GM21515 (cell line): ENCODE data around the gene OTOG.

Source experiments
- ATAC-seq: cut with Tn5 transposase; IDR thresholded peaks from one replicate; pipeline ENCODE4 v1.9.1; 2021; ENCODE audit not compliant: unreplicated experiment

The OTOG gene

GRCh38 chr11:17517186-17517585, 29.9 kb upstream of the OTOG start:
- no peak for ATAC-seq

DNA sequence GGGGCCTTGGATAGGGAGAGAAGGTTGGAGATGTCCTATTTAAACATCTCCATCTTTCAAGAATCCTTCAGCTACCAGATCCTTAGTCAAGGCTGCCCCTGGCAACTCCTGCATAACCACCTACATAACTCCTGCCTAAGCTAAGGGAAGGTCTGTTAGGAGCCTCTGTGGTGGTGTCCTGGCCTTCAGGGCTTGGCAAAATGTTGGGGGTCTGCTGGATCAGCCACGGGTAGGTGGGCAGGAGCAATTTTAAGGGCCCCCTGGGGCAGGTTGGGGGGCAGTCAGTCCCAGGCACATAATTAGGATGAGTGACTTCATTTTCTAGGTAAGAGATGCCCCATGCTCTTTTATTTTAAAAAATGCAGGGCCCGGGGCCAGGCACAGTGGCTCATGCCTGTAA, 28.7 kb upstream of the OTOG start:
- ATAC-seq, result no peak

- no peak for ATAC-seq
These were observed 27.8 kb upstream of the OTOG start for GRCh38 chr11:17519061-17519885.

- no peak for ATAC-seq
These were observed 25.8 kb upstream of the OTOG start for GRCh38 chr11:17521106-17521900.

DNA sequence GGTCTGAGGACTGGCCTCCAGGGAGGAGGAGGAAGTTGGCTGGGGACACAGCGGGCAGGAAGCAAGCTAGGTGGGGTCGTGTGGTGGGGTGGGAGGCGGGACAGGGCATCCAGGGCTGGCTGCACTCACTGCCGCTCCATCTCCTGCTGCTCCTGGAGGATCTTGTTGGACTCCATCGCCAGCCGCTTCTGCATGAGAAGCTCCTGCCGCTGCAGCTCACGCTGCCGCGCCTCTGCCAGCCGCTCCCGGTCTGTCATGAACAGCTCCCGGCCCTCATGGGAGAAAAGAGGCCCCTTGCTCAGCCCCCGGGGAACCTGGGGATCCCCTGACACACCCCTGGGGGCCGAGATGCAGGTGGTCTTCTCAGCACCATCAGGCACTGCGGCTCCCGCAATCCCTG, 24.4 kb upstream of the OTOG start:
- no peak for ATAC-seq

DNA sequence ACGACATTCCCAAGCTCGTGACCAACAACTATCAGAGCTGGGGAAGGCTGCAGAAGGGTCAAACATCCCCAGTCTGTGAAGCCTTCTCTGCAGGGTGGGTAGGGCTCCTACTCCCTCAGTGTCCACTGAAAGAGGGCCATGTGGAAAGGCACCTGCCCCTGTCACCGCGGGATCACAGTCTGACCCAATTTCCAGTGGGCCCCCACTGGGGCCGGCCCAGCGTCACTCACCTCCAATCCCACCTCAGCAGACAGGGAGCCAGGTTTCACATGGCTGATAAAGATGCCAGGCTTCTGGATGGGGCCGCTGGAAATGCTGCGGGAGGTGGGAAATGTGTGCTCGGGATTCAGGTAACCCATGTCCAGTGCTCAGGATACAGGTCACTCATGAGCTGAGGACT, 22.8 kb upstream of the OTOG start:
- no peak for ATAC-seq

- no peak for ATAC-seq
These were observed 21.5 kb upstream of the OTOG start for GRCh38 chr11:17525570-17525969.

DNA sequence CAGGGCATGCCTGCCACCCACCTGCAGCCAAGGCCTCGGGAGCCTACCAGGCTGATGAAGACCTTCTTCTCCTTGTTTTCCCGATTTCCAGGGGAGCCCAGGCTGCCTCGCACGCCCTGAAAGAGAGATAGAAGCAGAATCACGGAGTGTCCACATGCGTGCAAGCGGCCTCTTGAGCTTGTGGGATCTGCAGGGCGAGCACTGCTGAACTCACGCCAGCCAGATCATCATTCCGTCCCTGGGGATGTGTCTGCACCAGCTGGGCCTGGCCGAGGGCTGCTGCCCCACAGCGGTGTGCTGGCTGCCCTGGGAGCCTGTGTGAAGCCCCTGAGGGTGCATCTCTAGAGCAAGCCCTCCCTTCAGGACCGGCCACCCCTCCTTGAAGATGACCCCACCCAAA, 20.7 kb upstream of the OTOG start:
- no peak for ATAC-seq

DNA sequence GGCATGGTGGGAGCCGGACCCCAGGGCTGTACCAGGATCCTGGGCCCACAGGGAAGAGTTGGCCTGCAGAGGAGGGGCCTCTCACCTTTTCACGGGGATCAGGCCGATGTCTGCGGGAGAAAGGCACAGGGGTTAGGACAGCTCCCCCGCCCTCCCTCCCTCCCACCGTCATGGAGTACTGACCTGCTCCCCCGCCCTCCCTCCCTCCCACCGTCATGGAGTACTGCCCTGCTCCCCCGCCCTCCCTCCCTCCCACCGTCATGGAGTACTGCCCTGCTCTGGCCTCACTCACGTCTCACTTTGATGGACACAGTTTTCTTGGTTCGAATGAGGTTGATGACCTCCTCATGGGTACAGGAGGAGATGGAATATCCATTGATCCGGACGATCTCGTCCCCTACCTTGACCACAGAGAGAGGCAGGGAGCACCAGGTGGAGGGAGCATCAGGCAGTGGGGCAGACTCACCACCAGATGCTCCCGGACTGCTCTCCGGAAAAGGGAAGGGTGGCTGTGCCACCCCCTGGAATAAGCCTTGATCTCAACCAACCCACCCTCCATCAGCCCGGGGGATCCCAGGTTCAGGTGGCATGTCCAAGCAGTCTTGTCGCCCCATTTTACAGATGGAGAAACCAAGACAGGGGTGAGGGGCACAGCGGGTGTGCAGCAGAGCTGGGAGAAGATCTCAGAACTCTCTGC, 20.0 kb upstream of the OTOG start:
- no peak for ATAC-seq

DNA sequence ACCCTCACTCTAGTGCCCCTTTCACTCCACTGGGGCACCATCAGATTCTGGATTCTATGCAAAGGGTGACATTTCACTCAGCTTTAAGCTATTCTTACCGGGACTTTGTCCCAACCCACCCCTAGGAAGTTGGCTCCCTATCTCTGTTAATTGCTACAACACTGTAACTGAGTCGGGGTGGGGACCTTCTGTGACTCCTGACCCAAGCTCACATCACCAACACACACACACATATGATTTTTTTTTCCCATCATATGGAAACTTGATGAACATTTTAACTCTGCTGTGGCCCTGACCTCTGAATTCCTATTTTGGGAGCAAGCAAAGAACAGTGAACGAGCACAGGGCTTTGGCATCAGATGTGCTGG, 19.4 kb upstream of the OTOG start:
- no peak for ATAC-seq

GRCh38 chr11:17528181-17528691, 18.8 kb upstream of the OTOG start:
- peak; percentile 59 for ATAC-seq

DNA sequence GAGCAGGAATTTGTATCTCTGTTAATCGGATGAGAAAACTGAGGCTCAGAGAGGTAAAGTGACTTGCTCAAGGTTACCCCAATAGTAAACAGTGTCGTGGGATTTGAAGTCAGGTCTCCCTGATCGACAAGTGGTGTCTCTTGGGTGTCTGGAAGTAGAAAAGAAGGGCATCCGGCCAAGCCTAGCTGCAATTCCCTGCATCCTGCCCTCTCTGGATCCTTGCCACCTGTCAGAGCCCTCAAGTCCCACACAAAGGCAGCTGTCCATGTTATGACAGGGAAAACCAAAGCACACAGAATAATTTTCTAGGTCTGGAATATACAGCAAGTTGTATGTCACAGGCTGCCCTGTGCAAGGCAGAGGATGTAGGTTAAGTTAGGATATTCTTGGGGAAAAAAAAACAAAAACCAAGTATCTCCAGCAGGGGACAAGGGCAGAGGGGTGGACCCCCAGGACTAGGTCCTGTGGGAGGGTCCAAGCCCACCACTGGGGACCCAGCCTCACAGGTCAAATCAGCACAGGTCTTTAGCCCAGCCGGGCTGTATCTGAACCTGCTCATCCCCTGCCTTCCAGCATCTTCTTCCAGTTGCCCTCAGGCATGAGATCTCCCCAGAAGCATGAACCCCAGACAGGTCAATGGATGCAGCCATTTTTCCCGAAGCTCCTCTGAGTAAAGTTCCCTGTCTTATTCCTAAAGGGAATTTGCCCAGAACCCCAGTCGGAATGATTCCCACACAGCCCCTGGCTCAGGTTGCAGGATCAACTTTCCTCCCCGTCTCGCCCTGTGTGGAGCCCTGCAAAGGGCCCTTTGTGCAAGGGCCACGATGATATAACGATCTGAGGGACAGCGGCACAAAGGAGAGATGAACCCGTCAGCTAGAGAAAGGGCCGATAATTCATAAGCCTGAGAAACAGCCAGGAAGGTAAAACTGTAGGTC, 17.9 kb upstream of the OTOG start:
- ATAC-seq, result no peak

DNA sequence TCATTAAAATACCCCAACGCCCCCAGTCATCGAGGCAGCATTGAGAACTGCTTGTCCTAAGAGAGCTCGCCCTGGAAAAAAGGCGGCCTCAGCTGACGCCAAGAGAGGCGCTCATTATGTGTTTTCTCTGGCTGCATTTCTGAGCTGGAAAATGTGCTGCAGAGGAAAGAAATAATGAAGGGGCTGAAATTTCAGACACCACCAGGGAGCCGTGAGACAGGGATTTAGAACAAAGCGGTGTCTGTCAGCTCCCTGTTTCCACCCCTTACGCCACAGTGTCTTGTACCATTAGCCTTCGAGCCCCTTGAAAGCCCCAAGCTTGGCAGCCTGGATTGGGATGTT, 17.2 kb upstream of the OTOG start:
- no peak for ATAC-seq

GRCh38 chr11:17531071-17531600, 15.9 kb upstream of the OTOG start:
- ATAC-seq, result no peak

DNA sequence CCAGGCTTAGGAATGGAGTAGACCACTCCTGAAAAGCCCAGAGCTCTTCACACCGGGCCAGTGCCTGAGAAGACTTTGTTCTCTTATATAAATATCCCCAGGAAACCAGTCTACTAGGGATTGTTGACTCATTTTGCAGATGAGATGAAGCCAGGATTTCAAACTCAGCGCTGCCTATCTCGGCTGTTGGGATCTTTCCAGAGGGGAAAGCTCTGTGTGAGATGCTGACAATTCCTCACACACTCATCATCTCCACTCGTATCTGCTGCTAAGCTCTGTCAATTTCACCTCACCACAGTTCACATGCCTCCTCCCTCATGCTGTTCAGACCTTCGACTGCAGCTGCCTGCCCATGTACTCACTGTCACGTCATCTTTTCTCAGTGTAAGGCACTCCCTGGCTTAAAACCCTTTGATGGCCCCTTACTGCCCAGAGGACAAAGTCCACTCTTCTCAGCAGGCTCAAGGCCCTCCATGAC, 15.4 kb upstream of the OTOG start:
- no peak for ATAC-seq

DNA sequence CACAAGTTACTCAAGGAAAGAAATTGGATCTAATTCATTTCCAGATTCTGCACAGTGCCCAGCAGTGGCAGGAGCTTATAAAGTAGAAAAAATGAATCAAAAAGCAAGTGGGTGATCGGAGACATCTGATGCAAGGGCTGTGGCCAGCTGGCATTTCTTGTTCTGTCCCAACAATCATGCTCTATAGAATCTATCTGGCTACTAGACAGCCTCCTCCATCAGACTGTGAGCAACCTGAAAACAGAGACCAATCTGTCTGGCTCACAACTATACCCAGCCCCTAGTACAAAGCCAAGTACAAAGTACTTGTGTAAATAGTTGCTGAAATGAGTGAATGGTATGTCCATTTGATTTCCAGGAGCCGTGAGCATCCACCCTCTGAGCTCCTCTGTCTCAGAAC, 14.3 kb upstream of the OTOG start:
- ATAC-seq, result no peak

GRCh38 chr11:17533341-17533740, 13.7 kb upstream of the OTOG start:
- no peak for ATAC-seq

GRCh38 chr11:17533778-17534415, 13.2 kb upstream of the OTOG start:
- ATAC-seq, result no peak

DNA sequence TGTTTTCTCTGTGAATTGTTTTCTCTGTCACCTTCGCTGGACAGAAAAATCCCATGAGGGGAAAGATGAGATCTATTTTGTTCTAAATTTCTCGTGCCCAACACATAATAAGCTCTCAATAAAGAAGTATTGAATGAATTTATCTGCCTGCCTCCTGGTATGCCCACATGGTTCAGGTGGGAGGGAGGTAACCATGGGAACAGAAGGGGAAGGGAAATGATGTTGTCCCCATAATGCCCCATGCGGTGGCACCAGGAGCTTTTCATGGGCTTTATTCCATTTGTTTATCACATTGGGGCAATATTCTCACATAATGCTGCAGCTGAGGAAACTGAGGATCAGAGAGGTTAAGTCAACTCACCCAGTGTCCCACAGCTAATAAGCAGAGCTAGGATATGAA, 11.6 kb upstream of the OTOG start:
- no peak for ATAC-seq

DNA sequence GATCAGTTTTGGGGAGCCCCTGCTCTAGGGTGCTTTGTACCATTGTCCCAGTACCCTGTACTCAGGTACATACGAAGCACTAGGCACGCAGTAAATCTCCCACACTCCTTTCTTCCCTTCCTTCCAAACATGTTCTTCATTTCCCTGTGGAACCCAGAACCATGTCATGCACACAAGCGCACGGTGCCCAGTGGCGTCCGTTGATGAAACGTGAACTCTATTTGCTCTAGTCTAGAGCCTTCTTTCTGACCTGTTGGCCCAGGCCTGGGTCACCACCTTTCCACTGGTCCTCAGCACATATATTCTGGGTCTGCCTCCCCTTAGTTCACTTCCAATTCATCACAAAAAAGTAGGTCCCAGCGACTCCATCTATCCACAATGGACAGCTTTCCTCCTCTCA, 9.8 kb upstream of the OTOG start:
- no peak for ATAC-seq
